K562 treated with DMSO at 1 percent for 12 hours (cell line): ENCODE results near the gene ARPC1B. TPM values are rescaled to one million over a fixed set of nuclear protein-coding genes. Genes with fewer than 3 reads are reported as not detected.

Experiments
- total RNA-seq: library from RNA; unstranded; fragments of 300-600 nt; gene quantifications from 2 replicates; pipeline ENCODE4 v1.2.3, GENCODE V29; 2022; ENCODE audit not compliant: insufficient read depth

The ARPC1B gene
- 633 and 716 TPM in 2 replicates for total RNA-seq

GRCh38 chr7:99374111-99375064, at the start of gene ARPC1B:
TSS of gene ARPC1B (plus strand) at chr7:99374730. CDS start at chr7:99385715, 10,985 bp downstream.

GRCh38 chr7:99325592-99326407, 48.7 kb upstream of the ARPC1B start, which contains the start of gene ARPC1A:
TSS of gene ARPC1A (plus strand) at chr7:99325898. CDS start at chr7:99333354, 7,456 bp downstream.

GRCh38 chr7:99408379-99409191, 34.1 kb downstream of the ARPC1B start, which contains the start of the genes BUD31 and PDAP1:
TSS of gene BUD31 (plus strand) at chr7:99408969. CDS start at chr7:99411093, 2,124 bp downstream.
TSS of gene PDAP1 (minus strand) at chr7:99408597. CDS start at chr7:99408548, 49 bp downstream.

GRCh38 chr7:99438573-99439480, 64.3 kb downstream of the ARPC1B start, which contains the start of the genes CPSF4 and PTCD1:
TSS of gene CPSF4 (plus strand) at chr7:99438943. CDS start at chr7:99439083, 140 bp downstream.
TSS of gene PTCD1 (minus strand) at chr7:99438798. CDS start at chr7:99435242, 3,556 bp downstream.

Other genes starting within 250 kb of the ARPC1B start
- 5.9 and 17.8 TPM in 2 replicates for gene SMURF1, start 230.6 kb upstream of the ARPC1B start, total RNA-seq
- not detected in 2 replicates for gene KPNA7, start 166.6 kb upstream of the ARPC1B start, total RNA-seq
- gene MYH16, start 101.9 kb upstream of the ARPC1B start, total RNA-seq: not detected in 2 replicates
- gene ARPC1A, start 48.8 kb upstream of the ARPC1B start, total RNA-seq: 116 and 161 TPM in 2 replicates
- gene PDAP1, start 33.9 kb downstream of the ARPC1B start, total RNA-seq: 114 and 162 TPM in 2 replicates
- gene BUD31, start 34.2 kb downstream of the ARPC1B start, total RNA-seq: 267 and 275 TPM in 2 replicates
- gene PTCD1, start 64.1 kb downstream of the ARPC1B start, total RNA-seq: 8.7 and 11.1 TPM in 2 replicates
- gene CPSF4, start 64.2 kb downstream of the ARPC1B start, total RNA-seq: 71.2 and 94.9 TPM in 2 replicates
- gene ATP5MF, start 91.4 kb downstream of the ARPC1B start, total RNA-seq: 1,063 and 1,126 TPM in 2 replicates
- gene ZNF789, start 98.2 kb downstream of the ARPC1B start, total RNA-seq: 7.2 and 22.3 TPM in 2 replicates
- gene ZNF394, start 125.6 kb downstream of the ARPC1B start, total RNA-seq: 18.0 and 28.2 TPM in 2 replicates
- gene ZKSCAN5, start 129.9 kb downstream of the ARPC1B start, total RNA-seq: 6.2 and 15.0 TPM in 2 replicates
- gene FAM200A, start 177.4 kb downstream of the ARPC1B start, total RNA-seq: 3.5 and 11.1 TPM in 2 replicates
- gene ZNF655, start 183.9 kb downstream of the ARPC1B start, total RNA-seq: 37.2 and 85.5 TPM in 2 replicates
- gene TMEM225B, start 223.5 kb downstream of the ARPC1B start, total RNA-seq: not detected in 2 replicates
- 6.8 and 12.2 TPM in 2 replicates for gene ZSCAN25, start 242.2 kb downstream of the ARPC1B start, total RNA-seq